H1 (cell line): Measurements from ENCODE around the gene NSUN6. TPM values are rescaled to one million over a fixed set of nuclear protein-coding genes. Genes with fewer than 3 reads are reported as not detected.

Experiments
- CTCF ChIA-PET: fragments of 300-600 bp; sonication (Branson Sonifier 250); formaldehyde crosslinking; loops from one replicate; lab custom pipeline; 2021; ENCODE audit not compliant: partially characterized antibody; lab: Charles Lee
- POLR2A ChIA-PET: fragments of 300-600 bp; sonication (Branson Sonifier 250); formaldehyde crosslinking; loops from one replicate; lab custom pipeline; 2021; ENCODE audit warnings: inconsistent platforms; ENCODE audit not compliant: partially characterized antibody; lab: Charles Lee
- DNase-seq, 2 experiments: peaks; one replicate each; pipeline versions ENCODE4 v3.0.0 to v3.0.0-alpha.2; 2010 to 2022; ENCODE audit warnings: low spot score in 2 of 2, low read depth in 1 of 2, mixed read lengths in 1 of 2
- FAIRE-seq: peaks from 2 replicates; lab custom pipeline; 2011; peaks lifted over from hg19 to GRCh38; lab: Jason Lieb, UNC
- H2AFZ ChIP-seq: 2 replicates; pipeline ENCODE4 v1.8.1; 2012; ENCODE audit warnings: low read length, inconsistent platforms
- H2AK5ac ChIP-seq: 2 replicates; pipeline ENCODE4 v1.6.1; 2013; ENCODE audit warnings: low read depth, low read length
- H2BK120ac ChIP-seq: replicated peaks from 2 replicates; pipeline ENCODE3; 2013; ENCODE audit warnings: low read depth, low read length, inconsistent platforms
- H2BK12ac ChIP-seq: 2 replicates; pipeline ENCODE4 v1.6.1; 2013; ENCODE audit warnings: low read depth, low read length
- H2BK15ac ChIP-seq: 2 replicates; pipeline ENCODE4 v1.6.1; 2013; ENCODE audit warnings: low read length
- H2BK20ac ChIP-seq: 2 replicates; pipeline ENCODE4 v1.6.1; 2013; ENCODE audit warnings: low read length
- H2BK5ac ChIP-seq: 2 replicates; pipeline ENCODE4 v1.6.1; 2013; ENCODE audit warnings: low read depth, low read length
- H3K14ac ChIP-seq: 2 replicates; pipeline ENCODE4 v1.6.1; 2013; ENCODE audit warnings: inconsistent platforms; ENCODE audit not compliant: insufficient read length
- H3K18ac ChIP-seq: 2 replicates; pipeline ENCODE4 v1.6.1; 2013; ENCODE audit warnings: low read length; ENCODE audit errors: extremely low read depth
- H3K23ac ChIP-seq: 2 replicates; pipeline ENCODE4 v1.6.1; 2013; ENCODE audit warnings: inconsistent platforms; ENCODE audit not compliant: insufficient read length
- H3K23me2 ChIP-seq: 2 replicates; pipeline ENCODE4 v1.6.1; 2013; ENCODE audit warnings: low read depth, low read length
- H3K27ac ChIP-seq: 2 replicates; pipeline ENCODE4 v1.6.1; 2011; ENCODE audit warnings: low read depth, low read length, inconsistent platforms
- H3K27me3 ChIP-seq, 4 experiments: replicated peaks in 1 of 4; 1 replicate in 1 of 4; 2 replicates in 3 of 4; pipeline versions ENCODE4 v1.6.1 to v1.8.1; 2011 to 2013; ENCODE audit warnings: low read length in 3 of 4, mild to moderate bottlenecking in 3 of 4, inconsistent platforms in 2 of 4, mixed read lengths in 2 of 4, moderate library complexity in 1 of 4; ENCODE audit not compliant: control insufficient read depth in 3 of 4, insufficient read depth in 3 of 4; ENCODE audit errors: extremely low read depth in 1 of 4
- H3K36me3 ChIP-seq, 4 experiments: 2 replicates each; pipeline versions ENCODE4 v1.6.1 to v1.8.1; 2011 to 2013; ENCODE audit warnings: mild to moderate bottlenecking in 4 of 4, low read length in 3 of 4, moderate library complexity in 2 of 4, control low read depth in 1 of 4, inconsistent platforms in 1 of 4; ENCODE audit not compliant: insufficient read depth in 4 of 4, control insufficient read depth in 2 of 4
- H3K4ac ChIP-seq: replicated peaks from 2 replicates; pipeline ENCODE3; 2013; ENCODE audit warnings: low read length, low read depth, mixed read lengths, inconsistent platforms; ENCODE audit not compliant: insufficient read length
- H3K4me1 ChIP-seq, 4 experiments: replicated peaks in 1 of 4; 1 replicate in 1 of 4; 2 replicates in 3 of 4; pipeline versions ENCODE4 v1.6.1 to v1.8.1; 2011 to 2013; ENCODE audit warnings: low read length in 3 of 4, inconsistent platforms in 2 of 4, mixed read lengths in 1 of 4; ENCODE audit not compliant: insufficient read depth in 4 of 4, control insufficient read depth in 3 of 4
- H3K4me2 ChIP-seq, 2 experiments: 2 replicates each; pipeline versions ENCODE4 v1.6.1 to v1.8.1; 2011 to 2013; ENCODE audit warnings: low read depth in 2 of 2, low read length in 2 of 2, control low read depth in 1 of 2, inconsistent platforms in 1 of 2, mild to moderate bottlenecking in 1 of 2; ENCODE audit not compliant: insufficient read depth in 1 of 2
- H3K4me3 ChIP-seq, 4 experiments: fragments of 200-600, 300-600 bp in 1 of 4; sonication (generic), shearing (Covaris generic), sonication (Bioruptor Twin) in 1 of 4; 2 replicates each; pipeline versions ENCODE4 v1.5.1 to v1.8.1; 2011 to 2016; ENCODE audit warnings: low read length in 4 of 4, low read depth in 3 of 4, control low read depth in 2 of 4, inconsistent platforms in 2 of 4, mild to moderate bottlenecking in 2 of 4, mixed read lengths in 1 of 4, moderate library complexity in 1 of 4; ENCODE audit not compliant: insufficient read depth in 2 of 4; ENCODE audit errors: extremely low read depth in 1 of 4
- H3K56ac ChIP-seq: replicated peaks from 2 replicates; pipeline ENCODE3; 2013; ENCODE audit warnings: low read depth, mild to moderate bottlenecking, mixed read lengths, low read length, inconsistent platforms; ENCODE audit not compliant: insufficient read length
- H3K79me1 ChIP-seq: 2 replicates; pipeline ENCODE4 v1.6.1; 2013; ENCODE audit warnings: low read depth, low read length, control low read depth
- H3K79me2 ChIP-seq, 2 experiments: 2 replicates each; pipeline versions ENCODE4 v1.6.1 to v1.8.1; 2012 to 2013; ENCODE audit warnings: low read length in 2 of 2, mild to moderate bottlenecking in 2 of 2, inconsistent platforms in 1 of 2; ENCODE audit not compliant: insufficient read depth in 2 of 2, control insufficient read depth in 1 of 2
- H3K9ac ChIP-seq, 4 experiments: replicated peaks in 1 of 4; 1 replicate in 1 of 4; 2 replicates in 3 of 4; pipeline versions ENCODE4 v1.6.1 to v1.8.1; 2011 to 2013; ENCODE audit warnings: low read depth in 3 of 4, low read length in 3 of 4, control low read depth in 2 of 4, mild to moderate bottlenecking in 2 of 4, moderate library complexity in 2 of 4, inconsistent platforms in 1 of 4; ENCODE audit errors: extremely low read depth in 1 of 4
- H3K9me3 ChIP-seq, 2 experiments: 2 replicates each; pipeline versions ENCODE4 v1.6.1 to v1.8.1; 2012 to 2013; ENCODE audit warnings: mild to moderate bottlenecking in 2 of 2, moderate library complexity in 2 of 2, control low read depth in 1 of 2, inconsistent platforms in 1 of 2, low read depth in 1 of 2, low read length in 1 of 2, mixed read lengths in 1 of 2; ENCODE audit not compliant: insufficient read depth in 2 of 2
- H4K20me1 ChIP-seq, 2 experiments: replicated peaks in 1 of 2; 2 replicates each; pipeline versions ENCODE3 to v1.8.1; 2011 to 2013; ENCODE audit warnings: inconsistent platforms in 2 of 2, low read length in 2 of 2, mild to moderate bottlenecking in 1 of 2; ENCODE audit not compliant: insufficient read depth in 2 of 2, control insufficient read depth in 1 of 2
- H4K5ac ChIP-seq: 2 replicates; pipeline ENCODE4 v1.6.1; 2013; ENCODE audit warnings: low read length, low read depth, mixed read lengths, inconsistent platforms; ENCODE audit not compliant: insufficient read length
- H4K8ac ChIP-seq: 2 replicates; pipeline ENCODE4 v1.8.0; 2013; ENCODE audit warnings: mild to moderate bottlenecking, moderate library complexity, low read length, inconsistent platforms; ENCODE audit not compliant: insufficient read depth; ENCODE audit errors: extremely low read depth
- H4K91ac ChIP-seq: replicated peaks from 2 replicates; pipeline ENCODE3; 2013; ENCODE audit warnings: low read length, mixed read lengths, inconsistent platforms; ENCODE audit not compliant: insufficient read length
- KDM1A ChIP-seq: fragments of 200-600, 300-600 bp; sonication (generic); IDR thresholded peaks from 2 replicates; pipeline ENCODE4 v1.7.1; 2016; ENCODE audit warnings: mild to moderate bottlenecking, low read length, borderline replicate concordance
- KDM4A ChIP-seq: IDR thresholded peaks from one replicate; pipeline ENCODE4 v1.7.1; 2012; ENCODE audit warnings: low read depth, mild to moderate bottlenecking, moderate library complexity, low read length, inconsistent platforms; ENCODE audit not compliant: severe bottlenecking
- POLR2AphosphoS5 ChIP-seq: IDR thresholded peaks from 2 replicates; pipeline ENCODE4 v1.6.1; 2011; ENCODE audit warnings: low read depth, low read length
- RAD21 ChIP-seq, 2 experiments: IDR thresholded peaks in 1 of 2; conservative IDR thresholded peaks in 1 of 2; 2 replicates each; pipeline ENCODE4 v1.6.1; 2011; ENCODE audit warnings: low read depth in 2 of 2, low read length in 2 of 2, improper control_type of control experiment in 1 of 2, inconsistent platforms in 1 of 2, mild to moderate bottlenecking in 1 of 2, moderate library complexity in 1 of 2
- SRF ChIP-seq: IDR thresholded peaks from 2 replicates; pipeline ENCODE4 v1.6.1; 2011; ENCODE audit warnings: mild to moderate bottlenecking, low read depth, low read length, moderate library complexity
- YY1 ChIP-seq: IDR thresholded peaks from 2 replicates; pipeline ENCODE4 v1.6.1; 2011; ENCODE audit warnings: low read depth, mild to moderate bottlenecking, low read length
- WGBS, 2 experiments: shearing (Covaris generic) in 1 of 2; methylation state at CpG; one replicate each; pipeline versions ENCODE4 v1.1.6 to v1.1.7; 2013 to 2015; ENCODE audit warnings: low lambda C conversion rate in 2 of 2, mixed read lengths in 2 of 2, inconsistent platforms in 1 of 2, low coverage in 1 of 2, missing lambda C conversion rate in 1 of 2; ENCODE audit not compliant: insufficient replicate concordance in 2 of 2, insufficient coverage in 1 of 2, insufficient read length in 1 of 2; ENCODE audit errors: extremely low coverage in 1 of 2, missing lambda C conversion rate in 1 of 2; 5-methylcytosine and 5-hydroxymethylcytosine counted together
- polyA plus RNA-seq, 7 experiments: library from polyadenylated mRNA; depleted of rRNA in 3 of 7; stranded (reverse) in 5 of 7; unstranded in 2 of 7; fragments of >200 nt in 5 of 7; fragments of 200-250 nt in 2 of 7; gene quantifications; 1 replicate in 5 of 7; 2 replicates in 1 of 7; 4 replicates in 1 of 7; pipeline versions ENCODE4 v1.2.1 to v1.2.3, GENCODE V29; 2011 to 2013; ENCODE audit warnings: missing spikeins in 2 of 7, mixed read lengths in 2 of 7
- total RNA-seq: library from RNA; stranded (reverse); fragmentation: NEBNext Ultra II Directional; extraction: Animal tissue kit (Norgen Biotek cat#: 25700); gene quantifications from 2 replicates; pipeline ENCODE4 v1.2.1, GENCODE V29; 2021

NSUN6 gene
- total and polyA plus RNA-seq, 2 of the 8 experiments (the other 6 are each of a cell fraction or from before 2014, with no cell fraction given), result 5.9 to 14.4 TPM

GRCh38 chr10:18681971-18682411 lies 30.6 kb upstream of the NSUN6 start:
- no peak overlapping the region for H4K91ac ChIP-seq
- no peak overlapping the region for H2BK20ac ChIP-seq
- H2BK5ac ChIP-seq, result no peak overlapping the region
- peaks cover 0 to 5% (median 2%) of the 10 kb centered on the region in 4 experiments; a peak in 3 of 8 replicates for H3K36me3 ChIP-seq
- no peak overlapping the region for H3K56ac ChIP-seq
- no peak overlapping the region for H3K27ac ChIP-seq
- no peak overlapping the region for H2BK15ac ChIP-seq
- peaks cover 0 to 6% of the 10 kb centered on the region in 2 experiments for H4K20me1 ChIP-seq
- no peak for FAIRE-seq
- CTCF ChIA-PET, result no interaction called here
- H2BK120ac ChIP-seq, result no peak overlapping the region
- WGBS, 2 experiments, result 96% methylated on average over 4 of the region's 4 CpGs; no CpG with 5 or more reads in 1 of the 2 experiments
- H3K27me3 ChIP-seq, result no peaks in the 10 kb centered on the region
- no peak overlapping the region for H4K8ac ChIP-seq
- H2AFZ ChIP-seq, result no peak overlapping the region
- no peak for TF ChIP-seq SRF
- no peak for TF ChIP-seq KDM4A
- TF ChIP-seq YY1, result no peak
- no peak for TF ChIP-seq POLR2AphosphoS5
- no peak for TF ChIP-seq RAD21 (IDR thresholded peaks at IDR 0.05 in 1 of 2, conservative IDR thresholded peaks at IDR 0.05 in 1 of 2; ENCODE audit: low read depth in 2 of 2, low read length in 2 of 2)
- no peak for TF ChIP-seq KDM1A
- TF ChIP-seq, all 59 proteins: peak for 0
- no peaks in the 10 kb centered on the region for H3K9me3 ChIP-seq
- H3K18ac ChIP-seq, result no peak overlapping the region
- DNase-seq, result no peak
- no peak overlapping the region for H3K4ac ChIP-seq
- no peak overlapping the region for H3K4me3 ChIP-seq
- no peaks in the 10 kb centered on the region for H3K79me1 ChIP-seq
- no peaks in the 10 kb centered on the region for H3K23me2 ChIP-seq
- H3K23ac ChIP-seq, result no peak overlapping the region
- H2BK12ac ChIP-seq, result no peak overlapping the region
- H4K5ac ChIP-seq, result no peak overlapping the region
- H3K4me2 ChIP-seq, result no peak overlapping the region
- POLR2A ChIA-PET, result no interaction called here
- H3K9ac ChIP-seq, result no peak overlapping the region
- H3K79me2 ChIP-seq, result no peaks in the 10 kb centered on the region
- H2AK5ac ChIP-seq, result no peak overlapping the region
- no peaks in the 10 kb centered on the region for H3K4me1 ChIP-seq
- H3K14ac ChIP-seq, result no peak overlapping the region
